ENCODE data around the gene NME3.

DNA sequence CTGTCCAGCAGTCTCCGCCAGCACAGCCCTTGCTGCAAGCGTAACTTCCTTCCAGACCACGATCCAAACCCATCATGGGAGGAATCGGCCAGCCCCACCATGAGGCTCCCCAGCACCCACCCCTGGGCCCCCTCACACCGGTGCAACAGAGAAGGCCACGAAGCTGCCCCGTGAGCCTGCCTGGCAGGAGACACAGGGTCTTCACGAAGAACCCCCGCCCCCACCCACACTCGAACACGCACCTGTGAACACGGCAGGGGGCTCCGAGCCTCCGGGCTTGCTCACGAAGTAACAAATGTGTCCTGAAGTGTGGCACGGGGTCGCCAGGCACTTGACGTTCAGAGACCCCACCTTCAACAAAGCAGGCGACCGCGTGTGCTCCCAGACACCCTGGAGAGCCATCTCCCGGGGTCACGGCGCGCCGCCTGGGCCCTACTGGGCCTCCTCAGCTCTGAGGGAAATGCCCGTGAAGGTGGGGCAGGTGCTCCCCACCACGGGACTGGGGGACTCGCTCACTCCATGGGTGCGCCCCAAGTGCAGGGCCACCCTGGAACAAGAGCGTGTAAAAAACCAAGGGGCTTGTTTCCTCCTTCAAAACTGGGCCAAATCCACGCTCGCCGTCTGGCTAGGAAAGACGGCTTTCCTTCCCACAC lies 47.7 kb upstream of the NME3 start:
- TF ChIP-seq, protein P1, sequence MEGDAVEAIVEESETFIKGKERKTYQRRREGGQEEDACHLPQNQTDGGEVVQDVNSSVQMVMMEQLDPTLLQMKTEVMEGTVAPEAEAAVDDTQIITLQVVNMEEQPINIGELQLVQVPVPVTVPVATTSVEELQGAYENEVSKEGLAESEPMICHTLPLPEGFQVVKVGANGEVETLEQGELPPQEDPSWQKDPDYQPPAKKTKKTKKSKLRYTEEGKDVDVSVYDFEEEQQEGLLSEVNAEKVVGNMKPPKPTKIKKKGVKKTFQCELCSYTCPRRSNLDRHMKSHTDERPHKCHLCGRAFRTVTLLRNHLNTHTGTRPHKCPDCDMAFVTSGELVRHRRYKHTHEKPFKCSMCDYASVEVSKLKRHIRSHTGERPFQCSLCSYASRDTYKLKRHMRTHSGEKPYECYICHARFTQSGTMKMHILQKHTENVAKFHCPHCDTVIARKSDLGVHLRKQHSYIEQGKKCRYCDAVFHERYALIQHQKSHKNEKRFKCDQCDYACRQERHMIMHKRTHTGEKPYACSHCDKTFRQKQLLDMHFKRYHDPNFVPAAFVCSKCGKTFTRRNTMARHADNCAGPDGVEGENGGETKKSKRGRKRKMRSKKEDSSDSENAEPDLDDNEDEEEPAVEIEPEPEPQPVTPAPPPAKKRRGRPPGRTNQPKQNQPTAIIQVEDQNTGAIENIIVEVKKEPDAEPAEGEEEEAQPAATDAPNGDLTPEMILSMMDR (conservative IDR thresholded peaks at IDR 0.05; ENCODE audit: low read depth, low read length): no peak
- TF ChIP-seq EZH2 (IDR thresholded peaks at IDR 0.05; ENCODE audit: low read length, unreplicated experiment): no peak
